OCI-LY3 (cell line): Measurements from ENCODE around the gene PLCB4.

ENCODE experiments used
- H2AFZ ChIP-seq: fragments of 200-600, 300-600 bp; shearing (Covaris generic); 2 replicates; pipeline ENCODE4 v1.6.0; 2014; ENCODE audit warnings: antibody characterized with exemption, low read depth, low read length
- H3K27ac ChIP-seq: fragments of 200-600, 300-600 bp; sonication (generic); 2 replicates; pipeline ENCODE4 v1.5.1; 2014; ENCODE audit warnings: mild to moderate bottlenecking, low read length, moderate library complexity, mixed read lengths
- H3K27me3 ChIP-seq: fragments of 200-600, 300-600 bp; sonication (generic); 2 replicates; pipeline ENCODE4 v1.6.1; 2014; ENCODE audit warnings: low read depth, low read length, mixed read lengths
- H3K36me3 ChIP-seq: fragments of 200-600, 300-600 bp; sonication (generic); replicated peaks from 2 replicates; pipeline ENCODE3; 2014; ENCODE audit warnings: low read depth, low read length, mixed read lengths
- H3K4me1 ChIP-seq: fragments of 300-600, 200-600 bp; sonication (generic); 2 replicates; pipeline ENCODE4 v1.6.1; 2014; ENCODE audit warnings: low read length, mixed read lengths
- H3K4me2 ChIP-seq: fragments of 200-600, 300-600 bp; sonication (generic); 2 replicates; pipeline ENCODE4 v1.6.1; 2014; ENCODE audit warnings: low read length, mixed read lengths
- H3K4me3 ChIP-seq: fragments of 300-600, 200-600 bp; sonication (generic); 2 replicates; pipeline ENCODE4 v1.5.1; 2014; ENCODE audit warnings: antibody characterized with exemption, mild to moderate bottlenecking, low read length, moderate library complexity
- H3K79me2 ChIP-seq: fragments of 300-600, 200-600 bp; shearing (Covaris generic); 2 replicates; pipeline ENCODE4 v1.6.1; 2014; ENCODE audit warnings: mild to moderate bottlenecking, low read length, mixed read lengths
- H3K9ac ChIP-seq: fragments of 300-600, 200-600 bp; shearing (Covaris generic); 2 replicates; pipeline ENCODE4 v1.6.0; 2014; ENCODE audit warnings: mild to moderate bottlenecking, low read length, moderate library complexity
- H3K9me3 ChIP-seq: fragments of 200-600, 300-600 bp; shearing (Covaris generic); 2 replicates; pipeline ENCODE4 v1.6.1; 2014; ENCODE audit warnings: low read length, mixed read lengths; ENCODE audit not compliant: insufficient read depth
- H4K20me1 ChIP-seq: fragments of 200-600, 300-600 bp; sonication (generic); 2 replicates; pipeline ENCODE4 v1.6.1; 2016; ENCODE audit warnings: low read length, mixed read lengths; ENCODE audit not compliant: insufficient read depth
- CTCF ChIP-seq: fragments of 200-600, 300-600 bp; sonication (generic); IDR thresholded peaks from 2 replicates; pipeline ENCODE4 v1.5.1; 2014; ENCODE audit warnings: antibody characterized with exemption, low read length, low read depth
- EZH2phosphoT487 ChIP-seq: fragments of 200-600 bp; shearing (Covaris generic); IDR thresholded peaks from 2 replicates; pipeline ENCODE4 v1.6.1; 2018; ENCODE audit warnings: antibody characterized with exemption, mixed run types, low read depth

The PLCB4 gene

GRCh38 chr20:9035126-9035525, 33.8 kb upstream of the PLCB4 start:
- Histone ChIP-seq H3K9me3 (no peaks in the 10 kb centered on the region), H3K4me3 (no peak overlapping the region), H3K36me3 (no peaks in the 10 kb centered on the region), H3K79me2 (no peaks in the 10 kb centered on the region), H4K20me1 (no peaks in the 10 kb centered on the region), H3K27ac (no peak overlapping the region), H3K4me2 (no peak overlapping the region), H2AFZ (no peak overlapping the region), H3K9ac (no peak overlapping the region), H3K27me3 (no peaks in the 10 kb centered on the region), H3K4me1 (no peaks in the 10 kb centered on the region)
- TF ChIP-seq CTCF, result no peak
- no peak for TF ChIP-seq EZH2phosphoT487

GRCh38 chr20:9036593-9036992, 32.3 kb upstream of the PLCB4 start:
- Histone ChIP-seq H3K27me3 (no peaks in the 10 kb centered on the region), H3K9ac (no peak overlapping the region), H3K79me2 (no peaks in the 10 kb centered on the region), H3K4me1 (no peaks in the 10 kb centered on the region), H4K20me1 (no peaks in the 10 kb centered on the region), H3K27ac (no peak overlapping the region), H3K9me3 (no peaks in the 10 kb centered on the region), H3K4me3 (no peak overlapping the region), H2AFZ (no peak overlapping the region), H3K4me2 (no peak overlapping the region), H3K36me3 (no peaks in the 10 kb centered on the region)
- no peak for TF ChIP-seq CTCF
- TF ChIP-seq EZH2phosphoT487, result no peak

GRCh38 chr20:9038791-9039535, 29.9 kb upstream of the PLCB4 start:
- no peak overlapping the region for H3K4me2 ChIP-seq

More at GRCh38 chr20:9038791-9039535, 29.9 kb upstream of the PLCB4 start:
- no peaks in the 10 kb centered on the region for H3K9me3 ChIP-seq
- H3K79me2 ChIP-seq, result no peaks in the 10 kb centered on the region
- no peaks in the 10 kb centered on the region for H3K27me3 ChIP-seq
- no peaks in the 10 kb centered on the region for H4K20me1 ChIP-seq
- H3K4me1 ChIP-seq, result no peaks in the 10 kb centered on the region
- no peak overlapping the region for H2AFZ ChIP-seq
- no peaks in the 10 kb centered on the region for H3K36me3 ChIP-seq
- TF ChIP-seq CTCF (no peak), EZH2phosphoT487 (no peak)
- no peak overlapping the region for H3K4me3 ChIP-seq
- no peak overlapping the region for H3K27ac ChIP-seq
- H3K9ac ChIP-seq, result no peak overlapping the region
